Measurements from ENCODE around the gene WFDC5.

Gene WFDC5

DNA sequence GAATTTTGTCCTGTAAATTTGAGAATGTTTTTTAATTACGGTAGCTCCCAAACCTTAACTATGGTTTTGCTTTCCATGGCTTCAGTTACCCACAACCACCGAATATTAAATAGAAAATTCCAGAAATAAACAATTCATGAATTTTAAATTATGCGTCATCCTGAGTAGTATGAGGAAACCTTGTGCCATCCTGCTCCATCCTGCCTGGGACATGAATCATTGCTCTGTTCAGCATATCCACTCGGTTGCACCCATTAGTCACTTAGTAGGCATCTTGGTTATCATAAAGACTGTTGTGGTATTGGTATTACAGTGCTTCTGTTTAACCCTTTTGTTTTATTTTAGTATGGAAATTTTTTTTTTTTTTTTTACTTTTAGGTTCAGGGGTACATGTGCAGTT, 53.7 kb downstream of the WFDC5 start:
- TF ChIP-seq RAD21 (IDR thresholded peaks at IDR 0.05; ENCODE audit: low read depth) = no peak
- TF ChIP-seq, protein P1, sequence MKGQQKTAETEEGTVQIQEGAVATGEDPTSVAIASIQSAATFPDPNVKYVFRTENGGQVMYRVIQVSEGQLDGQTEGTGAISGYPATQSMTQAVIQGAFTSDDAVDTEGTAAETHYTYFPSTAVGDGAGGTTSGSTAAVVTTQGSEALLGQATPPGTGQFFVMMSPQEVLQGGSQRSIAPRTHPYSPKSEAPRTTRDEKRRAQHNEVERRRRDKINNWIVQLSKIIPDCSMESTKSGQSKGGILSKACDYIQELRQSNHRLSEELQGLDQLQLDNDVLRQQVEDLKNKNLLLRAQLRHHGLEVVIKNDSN (IDR thresholded peaks at IDR 0.05) = no peak
- no peak for TF ChIP-seq YY1 (IDR thresholded peaks at IDR 0.05; ENCODE audit: low read depth)
- TF ChIP-seq, protein P2, sequence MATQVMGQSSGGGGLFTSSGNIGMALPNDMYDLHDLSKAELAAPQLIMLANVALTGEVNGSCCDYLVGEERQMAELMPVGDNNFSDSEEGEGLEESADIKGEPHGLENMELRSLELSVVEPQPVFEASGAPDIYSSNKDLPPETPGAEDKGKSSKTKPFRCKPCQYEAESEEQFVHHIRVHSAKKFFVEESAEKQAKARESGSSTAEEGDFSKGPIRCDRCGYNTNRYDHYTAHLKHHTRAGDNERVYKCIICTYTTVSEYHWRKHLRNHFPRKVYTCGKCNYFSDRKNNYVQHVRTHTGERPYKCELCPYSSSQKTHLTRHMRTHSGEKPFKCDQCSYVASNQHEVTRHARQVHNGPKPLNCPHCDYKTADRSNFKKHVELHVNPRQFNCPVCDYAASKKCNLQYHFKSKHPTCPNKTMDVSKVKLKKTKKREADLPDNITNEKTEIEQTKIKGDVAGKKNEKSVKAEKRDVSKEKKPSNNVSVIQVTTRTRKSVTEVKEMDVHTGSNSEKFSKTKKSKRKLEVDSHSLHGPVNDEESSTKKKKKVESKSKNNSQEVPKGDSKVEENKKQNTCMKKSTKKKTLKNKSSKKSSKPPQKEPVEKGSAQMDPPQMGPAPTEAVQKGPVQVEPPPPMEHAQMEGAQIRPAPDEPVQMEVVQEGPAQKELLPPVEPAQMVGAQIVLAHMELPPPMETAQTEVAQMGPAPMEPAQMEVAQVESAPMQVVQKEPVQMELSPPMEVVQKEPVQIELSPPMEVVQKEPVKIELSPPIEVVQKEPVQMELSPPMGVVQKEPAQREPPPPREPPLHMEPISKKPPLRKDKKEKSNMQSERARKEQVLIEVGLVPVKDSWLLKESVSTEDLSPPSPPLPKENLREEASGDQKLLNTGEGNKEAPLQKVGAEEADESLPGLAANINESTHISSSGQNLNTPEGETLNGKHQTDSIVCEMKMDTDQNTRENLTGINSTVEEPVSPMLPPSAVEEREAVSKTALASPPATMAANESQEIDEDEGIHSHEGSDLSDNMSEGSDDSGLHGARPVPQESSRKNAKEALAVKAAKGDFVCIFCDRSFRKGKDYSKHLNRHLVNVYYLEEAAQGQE (IDR thresholded peaks at IDR 0.05; ENCODE audit: low read depth) = no peak
- no peak for TF ChIP-seq CREB1 (IDR thresholded peaks at IDR 0.05; ENCODE audit: low read depth)
- TF ChIP-seq, protein P3, sequence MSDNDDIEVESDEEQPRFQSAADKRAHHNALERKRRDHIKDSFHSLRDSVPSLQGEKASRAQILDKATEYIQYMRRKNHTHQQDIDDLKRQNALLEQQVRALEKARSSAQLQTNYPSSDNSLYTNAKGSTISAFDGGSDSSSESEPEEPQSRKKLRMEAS (IDR thresholded peaks at IDR 0.05) = no peak
- no peak for TF ChIP-seq FOXM1 (IDR thresholded peaks at IDR 0.05; ENCODE audit: borderline replicate concordance, low read depth)
- TF ChIP-seq TCF12 (IDR thresholded peaks at IDR 0.05; ENCODE audit: low read depth) = no peak
- TF ChIP-seq TAF1 (IDR thresholded peaks at IDR 0.05; ENCODE audit: low read depth) = no peak
- TF ChIP-seq ZBTB7A (IDR thresholded peaks at IDR 0.05; ENCODE audit: low read depth) = no peak
- no peak for TF ChIP-seq EP300 (IDR thresholded peaks at IDR 0.05; ENCODE audit: borderline replicate concordance)
- TF ChIP-seq NFIC (IDR thresholded peaks at IDR 0.05) = no peak

DNA sequence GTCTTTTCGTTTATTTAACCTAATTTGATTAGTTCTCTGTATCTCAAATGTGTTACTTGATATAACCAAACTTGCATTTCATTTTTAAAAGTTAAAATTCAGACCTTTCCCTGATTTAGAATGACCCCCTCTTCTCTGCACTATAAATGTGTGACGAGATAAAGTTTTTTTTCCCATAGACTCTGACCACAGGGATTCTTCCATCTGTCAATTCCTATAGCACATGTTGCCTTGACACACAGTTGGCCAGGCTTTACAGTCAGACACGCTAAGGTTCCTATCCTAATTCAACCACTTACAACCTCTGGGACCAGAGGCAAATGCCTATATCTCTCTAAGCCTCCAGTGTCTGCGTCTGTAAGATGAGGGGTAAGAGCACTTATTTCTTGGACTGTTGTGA, 54.7 kb downstream of the WFDC5 start:
- TF ChIP-seq RAD21 (IDR thresholded peaks at IDR 0.05; ENCODE audit: low read depth) (no peak), ZBTB7A (IDR thresholded peaks at IDR 0.05; ENCODE audit: low read depth) (no peak), EP300 (IDR thresholded peaks at IDR 0.05; ENCODE audit: borderline replicate concordance) (no peak), TEAD4 (IDR thresholded peaks at IDR 0.05) (no peak)
- TF ChIP-seq, protein P1 (IDR thresholded peaks at IDR 0.05) = no peak

All from Ishikawa (cell line).